Right lobe of liver (tissue), 4 donors: ENCODE measurements around the gene NEB.

Source experiments
- POLR2A ChIP-seq: fragments of 450-650 bp; IDR thresholded peaks from one replicate; pipeline ENCODE4 v1.6.1; 2017; ENCODE audit warnings: antibody characterized with exemption, mild to moderate bottlenecking
- TF ChIP-seq, protein P1 (sequence below), 4 donors: fragments of 200-600 bp in 3 of 4; fragments of 450-650 bp in 1 of 4; IDR thresholded peaks; one replicate each; pipeline versions ENCODE4 v1.5.1 to v1.8.0; 2016 to 2022; ENCODE audit warnings: antibody characterized with exemption in 4 of 4, mild to moderate bottlenecking in 2 of 4
- donor health status: DM: no; HTN: no; CAD: no.
- donor health status: DM: no; HTN: no; CAD: no.
- donor health status: DM: no; HTN: yes; CAD: no.

GRCh38 chr2:151560289-151560688 lies 174.0 kb downstream of the NEB start:
- TF ChIP-seq, protein P1, sequence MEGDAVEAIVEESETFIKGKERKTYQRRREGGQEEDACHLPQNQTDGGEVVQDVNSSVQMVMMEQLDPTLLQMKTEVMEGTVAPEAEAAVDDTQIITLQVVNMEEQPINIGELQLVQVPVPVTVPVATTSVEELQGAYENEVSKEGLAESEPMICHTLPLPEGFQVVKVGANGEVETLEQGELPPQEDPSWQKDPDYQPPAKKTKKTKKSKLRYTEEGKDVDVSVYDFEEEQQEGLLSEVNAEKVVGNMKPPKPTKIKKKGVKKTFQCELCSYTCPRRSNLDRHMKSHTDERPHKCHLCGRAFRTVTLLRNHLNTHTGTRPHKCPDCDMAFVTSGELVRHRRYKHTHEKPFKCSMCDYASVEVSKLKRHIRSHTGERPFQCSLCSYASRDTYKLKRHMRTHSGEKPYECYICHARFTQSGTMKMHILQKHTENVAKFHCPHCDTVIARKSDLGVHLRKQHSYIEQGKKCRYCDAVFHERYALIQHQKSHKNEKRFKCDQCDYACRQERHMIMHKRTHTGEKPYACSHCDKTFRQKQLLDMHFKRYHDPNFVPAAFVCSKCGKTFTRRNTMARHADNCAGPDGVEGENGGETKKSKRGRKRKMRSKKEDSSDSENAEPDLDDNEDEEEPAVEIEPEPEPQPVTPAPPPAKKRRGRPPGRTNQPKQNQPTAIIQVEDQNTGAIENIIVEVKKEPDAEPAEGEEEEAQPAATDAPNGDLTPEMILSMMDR (IDR thresholded peaks at IDR 0.05), result no peak
- TF ChIP-seq POLR2A, result no peak
